Hepatocyte (in vitro differentiated cells): ENCODE results near the gene PIK3C2G.

Source experiments
- CTCF ChIP-seq: fragments of 200-600 bp; sonication (generic); IDR thresholded peaks from 2 replicates; pipeline ENCODE4 v1.5.1; 2016; ENCODE audit warnings: antibody characterized with exemption, mild to moderate bottlenecking; ENCODE audit not compliant: poor library complexity
- EZH2 ChIP-seq: fragments of 200-600 bp; sonication (generic); IDR thresholded peaks from 2 replicates; pipeline ENCODE4 v1.6.1; 2016; ENCODE audit warnings: antibody characterized with exemption, mild to moderate bottlenecking, borderline replicate concordance
- EZH2phosphoT487 ChIP-seq: fragments of 200-600 bp; sonication (generic); IDR thresholded peaks from one replicate; pipeline ENCODE4 v1.6.1; 2018; ENCODE audit warnings: antibody characterized with exemption, mild to moderate bottlenecking, low read depth, moderate library complexity; ENCODE audit not compliant: unreplicated experiment, severe bottlenecking

- TF ChIP-seq CTCF (no peak), EZH2phosphoT487 (no peak), EZH2 (no peak)
These were observed 43.3 kb downstream of the PIK3C2G start for GRCh38 chr12:18304609-18305008.
